Kidney capillary endothelial cell (primary cell): ENCODE results near the gene SAMD7.

Experiments used
- DNase-seq: peaks from one replicate; pipeline ENCODE4 v3.0.0-alpha.2; 2018; ENCODE audit warnings: low spot score

The SAMD7 gene

GRCh38 chr3:169966428-169966950 lies 55.1 kb downstream of the SAMD7 start, which contains the start of gene SEC62:
Gene SEC62, plus strand, starts transcription at chr3:169966807. Its CDS starts 16 bp downstream, at chr3:169966823.
- peak; percentile 82 for DNase-seq

- DNase-seq = peak; percentile 49
Observed at GRCh38 chr3:169966951-169967915, 55.9 kb downstream of the SAMD7 start.

GRCh38 chr3:169968224-169968885 lies 57.0 kb downstream of the SAMD7 start:
- DNase-seq = no peak

GRCh38 chr3:169969174-169970095 lies 58.1 kb downstream of the SAMD7 start:
- DNase-seq = no peak

GRCh38 chr3:169970847-169971246 lies 59.5 kb downstream of the SAMD7 start:
- no peak for DNase-seq

GRCh38 chr3:169971522-169971921 lies 60.1 kb downstream of the SAMD7 start:
- DNase-seq = no peak

- DNase-seq = no peak
Observed at GRCh38 chr3:169980055-169980454, 68.7 kb downstream of the SAMD7 start.

GRCh38 chr3:169984292-169984691 lies 72.9 kb downstream of the SAMD7 start:
- DNase-seq = peak; percentile 59
